GM12872 (cell line): ENCODE data around the gene MAD1L1.

ENCODE experiments used
- TF ChIP-seq, protein P1 (sequence below): IDR thresholded peaks from 3 replicates; pipeline ENCODE4 v1.5.1; 2011; ENCODE audit warnings: low read depth, mild to moderate bottlenecking, low read length, moderate library complexity; ENCODE audit not compliant: insufficient read depth

Gene MAD1L1

DNA sequence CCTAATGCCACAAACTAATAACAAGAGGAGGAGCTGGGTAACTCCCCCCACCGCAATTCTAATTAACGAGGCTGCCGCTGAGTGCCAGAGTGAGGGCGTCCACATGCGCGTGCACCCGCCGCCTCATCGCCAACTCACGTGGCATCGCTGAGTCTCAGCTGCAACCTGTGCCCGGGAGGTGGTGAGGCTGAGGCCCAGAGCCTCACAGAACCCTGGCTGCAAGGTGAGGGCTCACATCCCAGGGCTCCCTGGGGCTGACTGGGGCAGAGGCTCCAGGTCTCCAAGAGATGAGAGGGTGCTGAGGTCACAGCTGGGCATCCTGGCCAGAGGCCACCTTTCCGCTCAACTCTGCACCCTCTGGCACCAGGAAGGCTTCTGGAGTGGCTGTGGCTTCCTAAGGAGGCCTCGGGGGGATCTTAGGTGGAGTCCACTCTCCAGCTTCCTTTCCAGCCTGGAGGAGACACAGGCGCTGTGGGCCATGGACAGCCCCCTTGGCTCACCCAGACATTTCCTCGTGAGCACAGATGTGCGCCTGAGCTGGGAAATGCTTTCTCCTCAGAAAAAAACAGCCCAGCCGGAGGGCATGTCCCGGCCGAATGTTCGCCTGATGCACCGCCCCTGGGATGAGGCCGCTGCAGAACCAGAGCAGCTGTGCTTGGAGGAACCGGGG lies 242.6 kb downstream of the MAD1L1 start:
- TF ChIP-seq, protein P1, sequence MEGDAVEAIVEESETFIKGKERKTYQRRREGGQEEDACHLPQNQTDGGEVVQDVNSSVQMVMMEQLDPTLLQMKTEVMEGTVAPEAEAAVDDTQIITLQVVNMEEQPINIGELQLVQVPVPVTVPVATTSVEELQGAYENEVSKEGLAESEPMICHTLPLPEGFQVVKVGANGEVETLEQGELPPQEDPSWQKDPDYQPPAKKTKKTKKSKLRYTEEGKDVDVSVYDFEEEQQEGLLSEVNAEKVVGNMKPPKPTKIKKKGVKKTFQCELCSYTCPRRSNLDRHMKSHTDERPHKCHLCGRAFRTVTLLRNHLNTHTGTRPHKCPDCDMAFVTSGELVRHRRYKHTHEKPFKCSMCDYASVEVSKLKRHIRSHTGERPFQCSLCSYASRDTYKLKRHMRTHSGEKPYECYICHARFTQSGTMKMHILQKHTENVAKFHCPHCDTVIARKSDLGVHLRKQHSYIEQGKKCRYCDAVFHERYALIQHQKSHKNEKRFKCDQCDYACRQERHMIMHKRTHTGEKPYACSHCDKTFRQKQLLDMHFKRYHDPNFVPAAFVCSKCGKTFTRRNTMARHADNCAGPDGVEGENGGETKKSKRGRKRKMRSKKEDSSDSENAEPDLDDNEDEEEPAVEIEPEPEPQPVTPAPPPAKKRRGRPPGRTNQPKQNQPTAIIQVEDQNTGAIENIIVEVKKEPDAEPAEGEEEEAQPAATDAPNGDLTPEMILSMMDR = no peak

DNA sequence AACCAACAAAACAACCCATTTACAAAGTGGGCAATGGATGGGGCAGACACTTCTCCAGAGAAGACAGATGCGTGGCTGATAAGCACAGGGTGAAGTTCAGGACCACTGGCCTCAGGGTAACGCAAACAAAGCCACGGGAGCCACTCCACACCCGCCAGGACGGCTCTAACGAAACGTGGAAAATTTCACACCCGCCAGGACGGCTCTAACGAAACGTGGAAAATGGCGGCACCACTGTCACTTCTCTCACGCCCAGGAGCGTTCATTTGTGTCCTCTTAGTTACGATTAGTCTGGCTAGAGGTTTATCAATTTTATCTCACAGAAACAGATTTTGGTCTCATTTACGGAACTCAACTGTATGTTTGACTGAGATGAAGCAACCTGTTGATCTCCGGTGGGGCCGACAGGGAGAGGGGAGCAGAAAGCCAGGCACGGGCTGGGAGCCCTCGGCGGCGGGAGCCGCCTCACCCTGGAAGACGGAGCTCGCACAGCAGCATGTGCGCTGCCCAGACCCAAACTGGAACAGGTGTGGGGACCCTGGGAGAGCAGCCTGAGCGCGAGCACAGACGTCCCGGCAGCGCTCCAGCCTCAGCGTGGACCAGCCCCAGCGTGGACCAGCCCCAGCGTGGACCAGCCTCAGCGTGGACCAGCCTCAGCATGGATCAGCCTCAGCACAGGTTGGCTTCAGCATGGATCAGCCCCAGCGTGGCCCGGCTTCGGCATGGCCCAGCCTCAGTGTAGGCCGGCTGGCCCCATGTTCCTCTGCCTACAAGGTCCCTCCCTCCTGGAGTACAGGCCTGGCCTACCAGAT lies 243.5 kb downstream of the MAD1L1 start:
- TF ChIP-seq, protein P1 = no peak

DNA sequence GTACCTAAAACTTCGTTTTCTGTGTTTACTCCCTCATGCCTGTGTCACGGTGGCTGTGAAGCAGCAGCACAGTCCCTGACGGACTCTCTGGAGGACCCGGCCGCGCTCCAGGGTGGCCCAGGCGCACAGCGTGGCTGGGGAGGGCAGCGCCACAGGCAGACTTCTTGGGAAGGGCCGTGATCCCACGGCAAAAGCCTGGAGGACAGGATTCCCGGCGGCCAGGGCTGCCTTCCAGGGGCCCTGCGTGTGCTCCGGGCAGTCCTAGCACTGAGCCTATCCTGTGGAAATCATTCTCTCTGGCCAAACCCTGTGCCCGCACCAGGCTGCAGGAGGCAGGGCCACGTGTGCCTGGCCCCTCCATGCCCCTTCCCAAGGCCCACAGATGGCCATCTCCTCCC lies 244.2 kb downstream of the MAD1L1 start:
- TF ChIP-seq, protein P1 = no peak

DNA sequence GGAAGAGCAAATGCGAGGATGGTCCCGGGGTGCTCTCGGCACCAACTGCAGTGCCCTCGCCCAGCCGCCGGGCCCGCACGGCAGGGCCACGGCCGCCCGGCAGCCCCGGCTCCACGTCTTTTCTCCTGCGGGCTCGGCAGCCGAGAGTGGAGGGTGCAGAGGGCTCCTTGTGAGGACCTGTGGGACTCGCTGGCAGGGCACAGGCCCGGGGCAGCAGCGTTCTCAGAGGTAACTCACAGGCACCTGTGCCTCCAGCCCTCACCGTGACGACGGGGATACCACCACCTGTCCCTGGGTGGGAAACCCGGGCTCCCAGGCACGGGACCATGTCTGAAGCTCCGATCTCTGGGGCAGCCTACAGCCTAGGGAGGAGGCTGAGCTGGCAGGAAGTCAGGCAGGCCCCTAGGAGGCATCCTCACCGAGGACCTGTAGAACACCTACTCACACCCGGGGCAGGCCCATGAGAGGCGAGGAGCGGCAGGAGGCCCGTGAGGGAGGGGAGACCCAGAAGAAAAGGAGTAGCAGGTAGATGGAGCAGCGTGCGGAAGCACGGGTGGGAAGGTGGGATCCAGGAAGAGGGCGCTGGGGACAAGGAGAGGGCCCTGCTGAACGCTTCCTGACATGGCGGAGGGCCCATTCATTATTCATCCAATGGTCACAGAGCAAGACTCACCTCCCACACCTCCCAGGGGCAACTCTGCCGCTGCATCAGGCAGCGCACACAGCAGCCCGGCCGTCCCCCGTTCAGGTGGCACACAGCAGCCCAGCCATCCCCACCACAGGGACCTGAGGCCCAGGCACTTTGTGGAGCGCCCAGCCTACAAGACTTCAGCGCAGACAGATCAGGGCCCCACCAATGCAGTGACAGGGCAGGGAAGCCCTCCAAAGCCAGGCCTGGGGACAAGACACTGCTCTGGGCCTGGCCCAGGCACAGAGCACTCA lies 244.9 kb downstream of the MAD1L1 start:
- TF ChIP-seq, protein P1 = no peak

DNA sequence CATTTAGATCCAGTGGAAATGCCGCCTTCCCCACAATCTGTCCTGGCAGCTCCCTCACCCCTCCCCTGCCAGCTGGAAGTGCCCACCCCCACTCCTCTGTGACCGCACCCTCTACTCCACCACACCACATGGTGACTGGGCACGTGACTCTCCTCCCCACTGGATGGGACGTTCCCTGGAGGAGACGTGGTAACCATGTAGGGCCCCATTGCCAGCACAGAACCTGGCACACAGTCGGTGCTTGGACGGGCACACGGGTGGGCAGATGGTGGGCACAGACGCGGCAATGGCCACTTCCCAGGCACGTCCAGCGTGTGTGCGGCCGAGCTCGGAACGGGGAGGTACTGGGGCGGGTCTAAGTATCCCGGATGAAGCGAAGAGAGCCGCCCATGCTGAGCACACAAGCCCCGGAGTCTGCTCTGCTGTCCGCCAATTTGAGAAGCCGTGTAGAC lies 245.6 kb downstream of the MAD1L1 start:
- TF ChIP-seq, protein P1 = no peak

DNA sequence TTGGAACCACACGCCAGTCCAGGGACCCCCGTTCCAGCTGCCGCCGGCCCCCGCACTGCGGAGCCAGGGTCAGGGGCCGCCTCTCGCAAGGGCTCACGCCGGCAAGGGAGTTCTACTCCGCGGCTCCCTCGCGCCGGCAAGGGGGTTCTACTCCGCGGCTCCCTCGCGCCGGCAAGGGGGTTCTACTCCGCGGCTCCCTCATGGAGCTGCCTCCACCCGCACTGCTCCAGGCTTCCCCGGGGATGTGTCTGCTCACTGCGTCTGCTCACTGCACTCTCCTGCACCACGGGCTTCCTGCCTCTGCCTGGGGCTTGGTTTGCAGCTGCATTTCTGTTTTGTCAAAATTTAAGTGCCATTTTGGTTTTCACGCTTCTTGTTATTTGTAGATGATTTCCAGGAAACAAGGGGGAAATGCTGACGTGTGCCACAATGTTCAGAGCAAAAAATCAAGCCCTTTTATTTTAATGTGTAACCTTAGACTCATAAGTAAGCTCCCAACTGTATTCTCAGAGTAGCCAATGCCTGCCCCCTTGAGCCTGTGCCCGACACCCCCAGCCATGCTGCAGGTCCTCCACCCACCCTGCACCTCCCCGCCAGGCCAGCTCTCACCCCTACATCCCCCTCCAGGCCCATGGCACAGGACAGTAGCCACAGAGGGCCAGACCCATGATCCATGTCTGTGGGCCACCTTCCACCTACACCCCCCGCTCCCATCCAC lies 246.2 kb downstream of the MAD1L1 start:
- TF ChIP-seq, protein P1 = no peak

DNA sequence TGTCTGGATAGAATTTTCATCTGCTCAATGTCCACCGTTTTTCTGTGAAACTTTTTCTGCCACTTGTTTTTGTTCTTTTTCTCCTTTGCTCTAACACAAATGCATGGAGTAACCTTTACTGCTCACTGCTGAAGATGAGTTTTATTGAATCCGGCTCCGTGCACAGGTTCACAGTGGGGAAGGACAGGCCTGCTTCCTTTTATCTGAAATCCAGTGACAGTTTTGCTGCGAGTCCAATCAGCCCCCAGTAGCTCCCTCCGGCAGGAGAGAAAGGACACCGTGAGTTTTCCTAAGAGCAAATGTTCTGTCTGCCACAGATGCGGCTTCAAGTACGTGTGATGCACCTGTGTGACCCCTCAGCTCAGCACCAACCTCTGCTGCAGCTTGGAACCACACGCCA lies 246.8 kb downstream of the MAD1L1 start:
- TF ChIP-seq, protein P1 = no peak
